HG03469 (cell line): ENCODE results near the gene RASGRF2.
"Not testable (repeated sequence)": the region's sequence is repeated elsewhere in the genome, so short reads cannot be mapped to it uniquely, and the experiment has no call there.

Source experiments
- ATAC-seq: cut with Tn5 transposase; IDR thresholded peaks from one replicate; pipeline ENCODE4 v1.9.1; 2021; ENCODE audit warnings: mild to moderate bottlenecking, moderate library complexity, moderate number of reproducible peaks; ENCODE audit not compliant: unreplicated experiment

RASGRF2 gene

GRCh38 chr5:81124689-81125088, 164.5 kb downstream of the RASGRF2 start:
- not testable (repeated sequence) for ATAC-seq

GRCh38 chr5:81125959-81126358, 165.8 kb downstream of the RASGRF2 start:
- ATAC-seq, result no peak

- no peak for ATAC-seq
These were observed 168.3 kb downstream of the RASGRF2 start for GRCh38 chr5:81128416-81128815.

- no peak for ATAC-seq
These were observed 172.2 kb downstream of the RASGRF2 start for GRCh38 chr5:81132381-81132780.

- ATAC-seq, result no peak
These were observed 173.9 kb downstream of the RASGRF2 start for GRCh38 chr5:81134066-81134465.

GRCh38 chr5:81134566-81134965, 174.4 kb downstream of the RASGRF2 start:
- ATAC-seq, result no peak

GRCh38 chr5:81136557-81136956, 176.4 kb downstream of the RASGRF2 start:
- no peak for ATAC-seq

GRCh38 chr5:81137833-81138232, 177.7 kb downstream of the RASGRF2 start:
- no peak for ATAC-seq

GRCh38 chr5:81140441-81140840, 180.3 kb downstream of the RASGRF2 start:
- ATAC-seq, result no peak

GRCh38 chr5:81140943-81141342, 180.8 kb downstream of the RASGRF2 start:
- ATAC-seq, result no peak

- no peak for ATAC-seq
These were observed 181.9 kb downstream of the RASGRF2 start for GRCh38 chr5:81142108-81142507.

- no peak for ATAC-seq
These were observed 185.3 kb downstream of the RASGRF2 start for GRCh38 chr5:81145329-81145935.

- ATAC-seq, result no peak
These were observed 185.9 kb downstream of the RASGRF2 start for GRCh38 chr5:81146031-81146430.

- no peak for ATAC-seq
These were observed 187.1 kb downstream of the RASGRF2 start for GRCh38 chr5:81147011-81147885.

- ATAC-seq, result no peak
These were observed 187.9 kb downstream of the RASGRF2 start for GRCh38 chr5:81147886-81148571.

- no peak for ATAC-seq
These were observed 191.4 kb downstream of the RASGRF2 start for GRCh38 chr5:81151546-81151945.

- ATAC-seq, result peak; percentile 50
These were observed 194.6 kb downstream of the RASGRF2 start for GRCh38 chr5:81154725-81155124.

GRCh38 chr5:81156732-81157131, 196.6 kb downstream of the RASGRF2 start:
- no peak for ATAC-seq

- ATAC-seq, result peak; percentile 82
These were observed 200.9 kb downstream of the RASGRF2 start for GRCh38 chr5:81161012-81161601.

- ATAC-seq, result no peak
These were observed 202.3 kb downstream of the RASGRF2 start for GRCh38 chr5:81162501-81162900.

GRCh38 chr5:81163651-81164050, 203.5 kb downstream of the RASGRF2 start:
- no peak for ATAC-seq
